Measurements from ENCODE around the gene LINGO3. TPM values are rescaled to one million over a fixed set of nuclear protein-coding genes. Genes with fewer than 3 reads are reported as not detected.
A peak's percentile ranks its signal among the peaks of the same experiment; 100 is the strongest.

The LINGO3 gene
- total RNA-seq, 1 experiment from 2014 or later, result 2.0 TPM

DNA sequence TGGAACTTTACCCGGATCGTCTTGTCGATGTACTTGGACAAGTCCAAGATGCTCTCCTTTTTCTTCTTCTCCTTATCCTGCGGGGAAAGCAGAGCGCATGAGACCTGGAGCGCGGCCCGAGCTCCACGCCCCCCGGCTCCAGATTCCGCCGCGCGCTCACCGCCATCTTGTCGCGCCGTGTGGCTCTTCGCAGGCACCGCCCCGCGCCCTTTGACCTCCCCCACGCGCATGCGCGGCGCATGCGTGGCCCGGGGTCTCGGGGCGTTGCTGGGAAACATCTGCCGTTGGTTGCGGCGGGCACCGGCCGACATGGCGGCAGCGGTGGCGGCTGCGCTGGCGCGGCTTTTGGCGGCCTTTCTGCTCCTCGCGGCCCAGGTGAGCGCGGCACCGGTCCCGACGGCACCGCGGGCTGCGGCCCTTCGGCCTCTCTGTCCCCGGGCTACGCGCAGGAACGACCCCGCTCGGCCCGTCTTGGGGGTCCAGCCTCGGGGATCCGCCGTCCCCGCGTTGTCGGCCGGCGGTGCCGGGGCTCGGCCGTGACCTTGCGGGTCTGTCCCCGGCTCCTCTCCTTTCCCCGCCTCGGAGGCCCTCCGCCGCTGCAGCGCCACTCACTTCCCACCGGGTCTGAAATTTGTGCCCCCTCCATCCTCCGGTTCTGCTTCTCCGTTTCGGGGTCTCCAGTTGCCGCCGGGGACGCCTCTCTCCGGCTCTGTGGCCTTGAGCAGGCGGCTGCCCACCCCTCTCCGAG is 20.6 kb upstream of the LINGO3 start, which contains the start of the genes LSM7 and SPPL2B (continued):
- TF ChIP-seq ZNF532 (CRISPR knock-in tag; IDR thresholded peaks at IDR 0.05; ENCODE audit: borderline replicate concordance) (no peak), E2F5 (CRISPR knock-in tag; IDR thresholded peaks at IDR 0.05) (peak; percentile 86), RORB (CRISPR knock-in tag; IDR thresholded peaks at IDR 0.05) (no peak), ZNF671 (CRISPR knock-in tag; IDR thresholded peaks at IDR 0.05) (no peak), ATF2 (CRISPR knock-in tag; IDR thresholded peaks at IDR 0.05; ENCODE audit: borderline replicate concordance, low read depth) (no peak), HMGA2 (CRISPR knock-in tag; IDR thresholded peaks at IDR 0.05) (no peak), SP1 (CRISPR knock-in tag; conservative IDR thresholded peaks at IDR 0.05) (peak; percentile 79), ZBTB43 (CRISPR knock-in tag; IDR thresholded peaks at IDR 0.05) (no peak), ZNF281 (CRISPR knock-in tag; IDR thresholded peaks at IDR 0.05) (no peak), SMAD4 (CRISPR knock-in tag; IDR thresholded peaks at IDR 0.05) (no peak), ATF6 (CRISPR knock-in tag; IDR thresholded peaks at IDR 0.05) (no peak), ZNF138 (CRISPR knock-in tag; conservative IDR thresholded peaks at IDR 0.05) (no peak), FOXJ3 (CRISPR knock-in tag; IDR thresholded peaks at IDR 0.05; ENCODE audit: borderline replicate concordance) (no peak), SOX15 (CRISPR knock-in tag; IDR thresholded peaks at IDR 0.05) (no peak), NR2C2 (CRISPR knock-in tag; IDR thresholded peaks at IDR 0.05) (peak; percentile 92), ZNF396 (CRISPR knock-in tag; IDR thresholded peaks at IDR 0.05; ENCODE audit: borderline replicate concordance) (no peak), TCF7 (CRISPR knock-in tag; IDR thresholded peaks at IDR 0.05; ENCODE audit: low read depth) (no peak), OVOL2 (CRISPR knock-in tag; IDR thresholded peaks at IDR 0.05; ENCODE audit: borderline replicate concordance) (no peak), AFF4 (CRISPR knock-in tag; IDR thresholded peaks at IDR 0.05; ENCODE audit: borderline replicate concordance) (no peak), TEAD4 (CRISPR knock-in tag; IDR thresholded peaks at IDR 0.05) (no peak)
- TF ChIP-seq, protein P1, sequence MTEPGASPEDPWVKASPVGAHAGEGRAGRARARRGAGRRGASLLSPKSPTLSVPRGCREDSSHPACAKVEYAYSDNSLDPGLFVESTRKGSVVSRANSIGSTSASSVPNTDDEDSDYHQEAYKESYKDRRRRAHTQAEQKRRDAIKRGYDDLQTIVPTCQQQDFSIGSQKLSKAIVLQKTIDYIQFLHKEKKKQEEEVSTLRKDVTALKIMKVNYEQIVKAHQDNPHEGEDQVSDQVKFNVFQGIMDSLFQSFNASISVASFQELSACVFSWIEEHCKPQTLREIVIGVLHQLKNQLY (CRISPR knock-in tag; IDR thresholded peaks at IDR 0.05), result peak; percentile 50; the same call in 1 of the 2 replicates
